Activated CD4-positive, alpha-beta T cell treated with anti-CD3 and anti-CD28 coated beads, Interleukin-2, amount 50 U/mL, for 24 hours (primary cell): Measurements from ENCODE around the gene ABI2.
"Not testable (repeated sequence)": the region's sequence is repeated elsewhere in the genome, so short reads cannot be mapped to it uniquely, and the experiment has no call there.

Source experiments
- DNase-seq, 2 donors: peaks; one replicate each; pipeline ENCODE4 v3.0.0-alpha.2; 2020; ENCODE audit warnings: low read depth in 1 of 2, low spot score in 1 of 2

The ABI2 gene

GRCh38 chr2:203354966-203355365, 26.8 kb downstream of the ABI2 start:
- no peak for DNase-seq

DNA sequence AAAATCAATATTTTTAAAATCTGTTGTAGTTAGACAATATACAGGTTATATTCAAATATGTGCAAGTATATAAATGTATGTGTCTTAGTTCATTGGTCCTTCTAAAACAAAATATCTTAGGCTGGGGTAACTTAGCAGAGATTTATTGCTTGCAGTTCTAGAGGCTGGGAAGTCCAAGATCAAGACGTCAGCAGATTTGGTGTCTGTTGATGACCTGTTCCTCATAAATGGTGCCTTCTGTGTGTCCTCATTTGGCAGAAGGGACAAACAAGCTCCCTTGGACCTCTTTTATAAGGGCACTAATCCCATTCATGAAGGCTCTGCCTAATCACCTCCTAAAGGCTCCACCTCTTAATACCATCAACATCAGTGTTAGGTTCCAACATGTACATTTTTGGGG, 31.3 kb downstream of the ABI2 start:
- DNase-seq = no peak

DNA sequence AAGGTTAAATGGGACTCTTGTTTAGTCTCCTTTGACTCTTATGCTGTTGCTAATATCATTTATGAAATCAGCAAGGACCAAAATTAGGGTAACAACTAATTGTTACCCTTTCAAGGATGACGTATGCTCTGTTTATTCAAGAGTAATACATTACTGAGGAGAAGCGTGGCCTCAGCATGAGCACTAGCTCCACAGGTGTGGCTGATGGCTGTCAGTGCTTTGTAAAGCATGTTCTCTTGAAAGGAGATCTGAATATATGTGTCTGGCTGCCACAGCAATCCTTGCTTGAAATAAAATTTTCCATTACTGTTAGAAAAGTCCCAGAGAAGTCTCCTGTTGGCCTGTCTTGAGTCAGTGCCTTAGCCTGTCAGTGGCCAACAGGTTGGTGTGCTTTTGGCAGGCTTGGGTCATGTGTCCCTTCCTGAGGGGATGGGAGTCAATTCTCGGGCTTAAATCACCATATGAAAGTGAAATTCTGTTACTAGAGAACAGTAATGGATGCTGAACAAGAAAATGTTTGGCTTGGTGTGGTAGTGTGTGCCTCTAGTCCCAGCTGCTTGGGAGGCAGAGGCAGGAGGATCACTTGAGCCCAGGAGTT, 32.7 kb downstream of the ABI2 start:
- no peak for DNase-seq

DNA sequence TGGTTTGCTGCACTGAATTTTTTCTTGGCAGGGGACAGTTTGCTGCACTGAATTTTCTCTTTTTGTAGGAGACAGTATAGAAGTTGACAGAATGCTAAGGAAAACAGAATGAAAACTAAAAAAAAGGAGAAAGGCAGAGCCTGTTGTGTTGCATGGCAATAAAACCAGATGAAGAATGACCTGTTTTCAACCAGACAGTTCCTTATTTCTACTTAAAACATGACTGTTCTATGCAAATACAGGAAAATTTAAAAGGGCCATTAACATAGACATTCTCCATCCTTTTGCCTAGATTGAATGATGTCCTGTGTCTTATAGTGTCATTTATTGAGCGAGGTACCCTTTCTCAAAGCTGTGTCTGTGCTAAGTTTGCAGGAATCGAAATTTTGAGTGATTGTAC, 33.3 kb downstream of the ABI2 start:
- DNase-seq = no peak

- no peak for DNase-seq
Observed at GRCh38 chr2:203361922-203362321, 33.7 kb downstream of the ABI2 start.

DNA sequence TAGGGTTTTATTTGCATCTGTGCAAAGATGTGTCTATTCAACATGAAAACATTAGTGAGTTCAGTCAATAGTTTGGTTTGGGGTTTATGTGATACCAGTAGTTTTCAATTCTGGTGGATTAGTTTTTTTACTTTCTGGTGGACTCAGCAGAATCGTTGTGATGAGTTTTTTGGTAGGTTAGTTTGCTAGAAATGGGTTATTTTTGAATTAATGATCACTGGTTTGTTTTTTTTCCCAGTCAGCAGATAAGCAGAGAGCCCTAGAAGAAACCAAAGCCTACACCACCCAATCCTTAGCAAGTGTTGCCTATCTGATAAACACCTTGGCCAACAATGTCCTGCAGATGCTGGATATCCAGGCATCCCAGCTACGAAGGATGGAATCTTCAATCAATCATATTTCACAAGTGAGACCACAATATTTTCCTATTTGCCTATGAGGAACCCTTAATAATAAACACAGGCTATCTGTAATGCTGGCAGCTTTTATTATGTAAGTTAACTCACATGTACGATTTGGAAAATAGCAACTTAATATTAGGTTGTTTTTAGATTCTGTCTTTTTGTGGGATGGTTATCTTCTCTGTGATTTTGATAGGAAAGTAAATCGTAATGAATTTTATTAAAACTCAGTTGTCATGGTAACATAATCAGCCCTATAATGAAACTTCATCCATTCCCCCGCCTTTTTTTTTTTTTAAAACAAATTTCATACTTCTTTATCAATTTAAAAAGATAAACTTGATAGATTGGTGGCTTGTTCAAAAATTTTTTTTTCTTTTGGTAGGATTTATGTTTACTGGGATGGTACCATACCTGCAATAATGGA, 38.7 kb downstream of the ABI2 start:
- no peak for DNase-seq

GRCh38 chr2:203372706-203373105, 44.5 kb downstream of the ABI2 start:
- not testable (repeated sequence) for DNase-seq

GRCh38 chr2:203376173-203376572, 48.0 kb downstream of the ABI2 start:
- DNase-seq = no peak

DNA sequence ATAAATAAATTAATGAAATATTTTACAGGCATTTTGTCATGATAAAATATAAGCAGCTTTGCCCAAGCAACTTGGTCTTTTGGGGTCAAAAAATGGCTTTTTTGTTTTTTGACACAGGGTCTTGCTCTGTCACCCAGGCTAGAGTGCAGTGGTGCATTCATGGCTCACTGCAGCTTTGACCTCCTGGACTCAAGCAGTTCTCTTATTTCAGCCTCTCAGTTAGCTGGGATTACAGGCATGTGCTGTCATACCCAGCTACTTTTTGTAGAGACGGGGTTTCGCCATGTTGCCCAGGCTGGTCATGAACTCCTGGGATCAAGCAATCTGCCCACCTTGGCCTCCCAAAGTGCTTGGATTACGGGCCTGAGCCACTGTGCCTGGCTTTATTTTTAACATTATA, 51.0 kb downstream of the ABI2 start:
- DNase-seq = no peak

DNA sequence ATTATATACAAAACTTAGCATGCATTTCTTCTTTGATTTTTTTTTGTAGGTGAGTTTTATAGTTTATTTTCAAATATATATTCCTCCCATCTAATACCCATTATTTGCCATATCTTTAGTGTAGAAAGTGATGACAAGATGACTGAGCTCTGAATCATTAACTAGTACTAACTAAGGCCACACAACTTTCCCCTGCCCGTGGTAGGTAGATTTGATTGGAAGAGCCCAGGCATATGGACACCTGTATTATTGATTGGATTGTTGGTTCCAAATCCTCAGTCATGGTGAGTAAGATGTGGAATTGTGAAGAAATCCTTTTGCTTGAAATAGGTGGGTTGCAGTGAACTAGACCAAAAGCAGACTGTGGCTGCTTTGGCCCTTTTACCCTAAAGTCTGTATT, 54.8 kb downstream of the ABI2 start:
- no peak for DNase-seq

GRCh38 chr2:203388153-203388552, 60.0 kb downstream of the ABI2 start:
- not testable (repeated sequence) for DNase-seq

- no peak for DNase-seq
Observed at GRCh38 chr2:203394519-203395227, 66.5 kb downstream of the ABI2 start.

DNA sequence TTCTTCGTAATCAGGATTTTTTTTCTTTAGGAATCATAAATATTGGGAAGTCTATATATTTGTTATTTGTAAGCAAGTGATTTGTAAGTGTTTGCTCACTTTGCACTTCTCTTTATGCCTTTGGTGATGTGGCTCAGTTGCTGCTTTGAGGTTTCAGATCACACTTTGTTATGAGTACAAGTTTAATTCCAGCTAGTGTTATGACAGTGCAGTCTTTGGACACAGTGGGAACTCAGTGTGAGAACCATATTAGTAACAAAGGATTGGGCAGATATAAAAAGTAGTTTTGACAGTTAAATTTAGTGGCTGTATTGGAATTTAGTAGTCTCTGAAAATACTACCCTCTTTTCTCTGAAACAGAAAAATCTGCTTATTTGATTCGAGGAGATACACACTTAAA, 67.7 kb downstream of the ABI2 start:
- no peak for DNase-seq

GRCh38 chr2:203396667-203397066, 68.5 kb downstream of the ABI2 start:
- no peak for DNase-seq

DNA sequence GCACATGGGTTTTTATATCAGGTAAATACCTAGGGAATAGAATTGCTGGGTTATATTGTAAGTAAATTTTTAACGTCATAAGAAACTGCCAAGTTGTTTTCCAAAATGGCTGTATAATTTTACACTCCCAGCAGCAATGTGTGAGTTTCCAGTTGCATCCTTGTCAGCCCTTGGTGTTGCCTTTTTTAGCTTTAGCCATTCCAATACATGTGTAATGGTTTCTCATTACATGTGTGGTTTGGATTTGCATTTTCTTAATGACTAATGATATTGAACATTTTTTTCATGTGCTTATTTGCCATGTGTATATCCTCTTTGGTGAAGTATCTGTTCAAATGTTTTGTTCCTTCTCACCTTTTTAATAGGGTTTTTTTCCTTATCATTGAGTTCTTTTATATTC, 70.8 kb downstream of the ABI2 start:
- DNase-seq = no peak

DNA sequence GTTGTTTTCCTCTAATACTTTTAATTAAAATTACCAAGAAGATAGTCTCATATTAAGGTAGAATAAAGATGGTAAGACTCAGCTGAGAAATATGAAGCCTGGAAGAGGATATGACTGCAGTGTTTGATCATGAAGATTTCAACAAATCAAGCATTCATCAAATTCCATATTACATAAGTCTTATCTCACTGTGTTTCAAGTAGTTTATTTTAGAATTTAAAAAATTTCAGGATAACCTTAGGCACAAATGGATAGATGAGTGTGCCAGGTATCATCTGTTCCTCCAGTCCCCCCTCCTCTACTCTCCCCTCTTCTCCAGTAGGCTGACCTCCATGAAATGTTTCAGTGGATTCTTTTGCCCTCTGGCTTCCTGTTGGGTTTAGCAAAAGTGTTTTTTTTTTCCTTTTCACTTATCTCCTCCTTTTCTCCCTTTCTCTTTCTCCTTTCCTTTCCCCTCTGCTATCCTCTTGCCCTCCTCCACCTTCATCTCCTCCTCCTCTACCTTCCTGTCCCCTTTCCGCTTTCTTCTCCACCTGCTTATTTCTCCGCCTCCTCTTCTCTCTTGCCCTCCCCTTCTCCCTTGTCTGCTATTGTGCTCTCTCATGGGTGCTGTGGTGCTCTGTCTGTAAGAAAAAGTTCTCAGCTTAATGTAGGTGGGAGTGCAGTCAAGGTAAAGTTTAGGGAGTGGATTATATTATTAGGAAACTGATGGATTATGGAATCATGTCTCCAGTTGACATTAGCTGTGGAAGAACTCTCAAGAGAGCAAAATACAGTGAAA, 72.8 kb downstream of the ABI2 start:
- no peak for DNase-seq

GRCh38 chr2:203404996-203405395, 76.8 kb downstream of the ABI2 start:
- DNase-seq = no peak

GRCh38 chr2:203407496-203407895, 79.3 kb downstream of the ABI2 start:
- no peak for DNase-seq

DNA sequence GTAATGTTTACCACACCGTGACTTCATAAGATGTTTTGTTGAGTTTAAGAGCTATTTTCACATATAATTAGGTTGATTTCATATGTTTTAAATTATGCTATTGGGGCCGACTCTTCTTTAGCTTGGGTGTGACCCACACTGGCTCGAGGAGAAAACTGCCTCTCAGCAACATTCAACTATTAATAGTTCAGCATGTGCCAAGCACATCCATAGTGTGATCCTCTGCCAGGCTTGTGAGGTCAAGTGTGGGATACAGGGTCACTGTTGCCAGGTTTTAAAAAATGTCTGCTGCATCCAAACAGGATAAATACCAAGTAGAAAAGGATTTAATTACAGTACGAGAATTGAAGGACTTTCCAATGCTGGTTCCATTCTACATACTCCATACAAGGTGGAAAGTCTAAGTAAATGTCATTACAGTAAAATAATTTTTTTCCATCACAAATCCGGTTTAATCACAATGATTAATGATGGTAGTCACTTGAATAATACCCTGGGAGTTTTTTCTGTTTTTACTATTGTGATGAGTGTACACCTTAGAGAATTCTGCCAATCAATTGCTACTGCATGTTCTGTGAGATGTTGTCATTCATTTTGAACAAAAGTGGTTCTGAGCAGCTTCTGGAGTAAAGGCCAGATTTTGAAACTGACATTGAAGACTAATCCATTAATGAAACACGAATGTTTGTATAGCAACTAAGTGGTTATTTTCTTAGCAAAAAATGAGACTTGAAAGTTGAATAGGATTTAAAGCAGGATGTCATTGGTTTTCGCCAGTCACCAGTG, 84.5 kb downstream of the ABI2 start:
- DNase-seq = no peak

DNA sequence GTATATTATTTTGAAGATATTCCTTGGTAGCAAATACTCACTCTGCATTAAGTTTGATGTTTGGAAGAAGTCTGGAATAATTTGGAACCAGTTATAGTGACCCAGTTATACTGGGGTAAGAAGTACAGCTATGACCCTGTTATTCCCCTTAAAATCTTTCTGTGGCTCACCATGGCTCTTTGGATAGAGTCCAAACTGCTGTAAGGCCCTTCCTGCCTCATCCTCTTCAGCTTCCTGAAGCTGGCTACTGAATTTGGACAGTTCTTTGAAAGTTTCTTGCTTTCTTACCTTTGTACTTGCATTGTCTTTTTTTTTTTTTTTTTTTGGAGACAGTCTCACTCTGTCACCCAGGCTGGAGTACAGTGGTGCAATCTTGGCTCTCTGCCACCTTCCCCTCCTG, 85.6 kb downstream of the ABI2 start:
- no peak for DNase-seq

- DNase-seq = no peak
Observed at GRCh38 chr2:203418271-203418670, 90.1 kb downstream of the ABI2 start.
